Caco-2 (cell line): ENCODE measurements around the gene MATN4. TPM values are rescaled to one million over a fixed set of nuclear protein-coding genes. Genes with fewer than 3 reads are reported as not detected.

Source experiments
- BruUV-seq: library from RNA; stranded (reverse); fragments of 400-500 nt; replicated peaks from 2 replicates; lab custom pipeline; 2021; lab: Mats Ljungman, UMichigan
- CTCF ChIA-PET: fragments of 300-600 bp; sonication (Branson Sonifier 250); formaldehyde crosslinking; loops from one replicate; lab custom pipeline; 2022; ENCODE audit warnings: antibody characterized with exemption; lab: Charles Lee
- POLR2A ChIA-PET: fragments of 300-600 bp; sonication (Branson Sonifier 250); formaldehyde crosslinking; loops from one replicate; lab custom pipeline; 2022; ENCODE audit warnings: antibody characterized with exemption; lab: Charles Lee
- DNase-seq, 2 experiments: peaks; one replicate each; pipeline versions ENCODE4 v3.0.0 to v3.0.0-alpha.2; 2020 to 2022
- H3K27me3 ChIP-seq: replicated peaks from 2 replicates; pipeline ENCODE4 v1.6.0; 2011; ENCODE audit warnings: low read length; ENCODE audit not compliant: control insufficient read depth, insufficient read depth
- H3K36me3 ChIP-seq: 2 replicates; pipeline ENCODE4 v1.5.1; 2011; ENCODE audit warnings: low read length; ENCODE audit not compliant: control insufficient read depth, insufficient read depth
- H3K4me1 ChIP-seq: fragments of 250-450 bp; sonication (Bioruptor Pico); 2 replicates; pipeline ENCODE4 v1.5.1; 2020; ENCODE audit warnings: mild to moderate bottlenecking
- H3K4me3 ChIP-seq: 2 replicates; pipeline ENCODE4 v1.5.1; 2011; ENCODE audit warnings: low read depth, mild to moderate bottlenecking, control low read depth, low read length
- H3K9me3 ChIP-seq: fragments of 250-450 bp; sonication (Bioruptor Pico); 2 replicates; pipeline ENCODE4 v1.5.1; 2020; ENCODE audit warnings: mild to moderate bottlenecking, moderate library complexity
- H3K27ac Mint-ChIP-seq: one replicate; pipeline ENCODE4 v1.8.0; 2022; ENCODE audit warnings: mixed read lengths; ENCODE audit not compliant: unreplicated experiment
- H3K27me3 Mint-ChIP-seq: one replicate; pipeline ENCODE4 v1.8.0; 2022; ENCODE audit warnings: mixed read lengths; ENCODE audit not compliant: insufficient read depth, unreplicated experiment
- H3K36me3 Mint-ChIP-seq: one replicate; pipeline ENCODE4 v1.8.0; 2022; ENCODE audit warnings: mild to moderate bottlenecking, mixed read lengths; ENCODE audit not compliant: insufficient read depth, unreplicated experiment
- H3K4me1 Mint-ChIP-seq: one replicate; pipeline ENCODE4 v1.8.0; 2022; ENCODE audit warnings: low read depth, mixed read lengths; ENCODE audit not compliant: unreplicated experiment
- H3K4me3 Mint-ChIP-seq: one replicate; pipeline ENCODE4 v1.8.0; 2022; ENCODE audit warnings: mild to moderate bottlenecking, moderate library complexity, mixed read lengths; ENCODE audit not compliant: unreplicated experiment
- H3K9me3 Mint-ChIP-seq: one replicate; pipeline ENCODE4 v1.8.0; 2022; ENCODE audit warnings: mixed read lengths; ENCODE audit not compliant: unreplicated experiment
- CTCF ChIP-seq, 2 experiments: fragments of 200-600 bp in 1 of 2; IDR thresholded peaks; 1 replicate in 1 of 2; 2 replicates in 1 of 2; pipeline versions ENCODE4 v1.5.1 to v1.8.0; 2011 to 2022; ENCODE audit warnings: antibody characterized with exemption in 1 of 2, control low read depth in 1 of 2, inconsistent platforms in 1 of 2, low read depth in 1 of 2, low read length in 1 of 2, mild to moderate bottlenecking in 1 of 2, moderate library complexity in 1 of 2; ENCODE audit not compliant: insufficient read depth in 1 of 2, severe bottlenecking in 1 of 2, unreplicated experiment in 1 of 2
- intact Hi-C: fragments of 100-400 bp; cut with micrococcal nuclease; formaldehyde crosslinking; loops from one replicate; pipeline ENCODE4 v1.10.0; 2022; ENCODE audit not compliant: unreplicated experiment
- total RNA-seq: library from RNA; stranded (reverse); gene quantifications from 2 replicates; pipeline ENCODE4 v1.2.3, GENCODE V29; 2022

Gene MATN4
- total RNA-seq, 1 experiment from 2014 or later: not detected

DNA sequence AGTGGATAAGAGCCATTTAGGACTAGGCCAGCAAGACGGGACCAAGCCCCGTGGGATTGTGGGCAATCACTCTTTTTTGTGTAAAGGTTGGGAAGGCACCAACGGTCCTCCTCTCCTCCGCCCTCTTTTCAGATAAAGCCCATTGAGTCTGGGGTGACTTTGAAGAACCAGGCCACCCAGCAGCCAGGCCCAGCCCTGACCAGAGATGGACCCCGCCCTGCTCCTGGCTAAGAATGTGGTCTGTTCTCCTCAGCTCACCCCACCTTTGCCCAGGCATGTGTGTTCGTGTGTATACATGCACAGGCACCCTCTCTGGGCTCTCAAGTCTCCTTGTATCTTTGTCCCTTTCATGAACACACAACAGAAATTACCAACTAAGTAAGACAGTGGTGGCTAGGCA is 31.0 kb upstream of the MATN4 start:
- H3K4me3 Mint-ChIP-seq: peak overlapping the region; percentile 39
- no TSS peak for BruUV-seq

DNA sequence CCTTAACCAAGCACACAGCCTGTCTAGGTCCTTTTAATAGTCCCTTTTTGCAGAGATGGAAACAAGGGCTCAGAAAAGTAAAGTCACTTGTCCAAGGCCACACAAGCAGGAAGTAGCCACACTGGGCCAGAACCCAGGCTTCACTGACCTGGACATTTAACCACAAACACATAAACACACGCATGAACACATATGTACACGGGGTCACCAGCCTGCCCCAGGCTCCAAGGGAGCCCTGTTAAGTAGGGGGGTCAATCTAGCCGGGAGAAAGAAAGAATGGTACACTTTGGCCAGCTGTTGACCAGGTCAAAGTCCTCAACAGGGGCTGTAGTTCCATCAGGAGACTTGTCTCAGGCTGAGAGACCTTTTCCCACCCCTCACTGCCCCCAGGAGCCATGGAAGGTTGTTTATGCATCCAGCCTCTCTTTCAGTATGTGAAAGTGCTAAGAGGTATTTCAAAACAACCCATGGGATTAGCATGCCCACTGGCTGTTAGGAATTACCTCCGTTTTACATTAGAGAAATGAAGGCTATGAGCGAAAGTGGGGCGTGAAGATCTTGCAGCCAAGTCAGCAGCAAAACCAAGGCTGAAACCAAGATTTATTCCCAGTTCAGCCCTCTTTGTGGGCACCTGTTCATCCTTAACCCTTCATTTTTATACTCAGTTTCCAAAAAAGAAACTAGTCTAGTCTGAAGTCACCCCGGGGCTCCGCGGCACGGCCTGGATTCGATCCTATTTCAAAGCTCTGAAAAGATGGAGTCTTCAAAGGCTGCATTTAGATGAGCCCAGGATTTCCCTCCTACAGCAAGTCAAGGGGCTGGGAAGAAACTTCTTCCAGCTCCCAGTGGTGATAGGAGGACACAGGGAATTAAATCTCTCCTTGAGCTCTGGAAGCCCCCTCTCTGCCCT is 30.3 kb upstream of the MATN4 start:
- H3K4me3 ChIP-seq: no peak overlapping the region
- no peak for DNase-seq
- Mint-ChIP-seq H3K27me3 (no peaks in the 10 kb centered on the region), H3K4me1 (peaks cover 75% of the 10 kb centered on the region), H3K4me3 (peak overlapping the region; percentile 39), H3K27ac (peak overlapping the region; percentile 77), H3K36me3 (peaks cover 99% of the 10 kb centered on the region), H3K9me3 (no peaks in the 10 kb centered on the region)
- H3K9me3 ChIP-seq: no peaks in the 10 kb centered on the region
- no peaks in the 10 kb centered on the region for H3K27me3 ChIP-seq
- H3K36me3 ChIP-seq: peaks cover 17% of the 10 kb centered on the region
- POLR2A ChIA-PET: interaction anchor here (1.5 kb wide), 1 partner anchor 9 kb away, joined by 8 read pairs; the partner anchor contains the start of gene SDC4
- CTCF ChIA-PET: interaction anchor here (0.6 to 1.9 kb wide), 5 partner anchors 14 to 1507 kb away, joined by 3 to 17 read pairs (median 8); partner anchors contain the start of gene SYS1
- BruUV-seq: no TSS peak
- peaks cover 74% of the 10 kb centered on the region for H3K4me1 ChIP-seq
- no peak for TF ChIP-seq CTCF (IDR thresholded peaks at IDR 0.05; ENCODE audit: insufficient read depth in 1 of 2, low read depth in 1 of 2, low read length in 1 of 2, severe bottlenecking in 1 of 2, unreplicated experiment in 1 of 2)
- intact Hi-C loops: no loop called here

More for the DNA sequence above, 31.0 kb upstream of the MATN4 start:
- peak overlapping the region; percentile 77 for H3K27ac Mint-ChIP-seq
- H3K4me1 ChIP-seq: peaks cover 81% of the 10 kb centered on the region
- TF ChIP-seq CTCF (IDR thresholded peaks at IDR 0.05; ENCODE audit: insufficient read depth in 1 of 2, low read depth in 1 of 2, low read length in 1 of 2, severe bottlenecking in 1 of 2, unreplicated experiment in 1 of 2): no peak
- ChIA-PET POLR2A (no interaction called here), CTCF (interaction anchor here (0.6 kb wide), 1 partner anchor 13 kb away, joined by 3 read pairs; no protein-coding TSS in a partner anchor)
- peaks cover 17% of the 10 kb centered on the region for H3K36me3 ChIP-seq
- peaks cover 82% of the 10 kb centered on the region for H3K4me1 Mint-ChIP-seq
- H3K4me3 ChIP-seq: no peak overlapping the region
- DNase-seq: no peak
- no peaks in the 10 kb centered on the region for H3K9me3 ChIP-seq
- H3K36me3 Mint-ChIP-seq: peaks cover 100% of the 10 kb centered on the region
- no peaks in the 10 kb centered on the region for H3K9me3 Mint-ChIP-seq
- no peaks in the 10 kb centered on the region for H3K27me3 ChIP-seq
- H3K27me3 Mint-ChIP-seq: no peaks in the 10 kb centered on the region
- intact Hi-C loops: no loop called here

DNA sequence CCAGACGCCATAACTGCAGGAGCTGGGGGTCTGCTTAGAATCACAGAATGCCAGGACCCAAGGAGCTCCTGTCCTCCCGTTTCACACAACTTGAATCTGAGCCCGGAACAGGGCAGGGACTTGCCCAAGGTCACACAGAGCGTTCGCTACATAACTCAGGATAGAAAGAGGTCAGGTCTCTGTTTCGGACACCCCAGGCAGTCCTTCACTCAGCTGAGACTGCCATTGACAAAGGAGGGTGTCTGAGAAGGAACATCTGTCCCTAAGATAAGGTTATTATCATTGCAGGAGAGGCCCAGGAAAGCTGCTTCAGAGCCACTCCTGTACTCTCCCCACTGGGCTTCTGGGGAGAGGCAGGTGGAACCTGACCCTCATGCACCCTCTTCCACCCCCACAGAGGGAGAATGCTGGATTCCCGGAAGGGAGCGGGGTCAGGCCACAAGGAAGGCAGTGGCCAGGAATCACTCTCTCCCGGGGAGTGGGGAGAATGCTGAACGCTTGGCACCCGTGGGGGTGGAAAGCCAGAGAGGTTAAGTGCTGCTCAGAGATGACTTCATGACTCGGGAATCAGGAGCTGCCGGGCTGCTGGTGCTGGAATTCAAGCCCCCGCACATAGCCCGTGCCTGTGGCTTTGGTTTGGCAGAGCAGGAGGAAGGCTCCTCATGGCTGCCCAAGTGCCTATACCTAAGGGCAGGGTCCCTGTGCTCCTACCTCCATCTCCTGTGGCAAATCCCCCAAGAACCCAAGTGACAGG is 29.4 kb upstream of the MATN4 start:
- intact Hi-C loops: no loop called here
- Mint-ChIP-seq H3K36me3 (peaks cover 99% of the 10 kb centered on the region), H3K4me3 (peak overlapping the region; percentile 4), H3K27me3 (no peaks in the 10 kb centered on the region), H3K9me3 (no peaks in the 10 kb centered on the region), H3K4me1 (peaks cover 67% of the 10 kb centered on the region), H3K27ac (peak overlapping the region; percentile 77)
- no peak for TF ChIP-seq CTCF (IDR thresholded peaks at IDR 0.05; ENCODE audit: insufficient read depth in 1 of 2, low read depth in 1 of 2, low read length in 1 of 2, severe bottlenecking in 1 of 2, unreplicated experiment in 1 of 2)
- peak in 1 of 2 experiments; percentile 70 for DNase-seq
- no TSS peak for BruUV-seq
- Histone ChIP-seq H3K27me3 (no peaks in the 10 kb centered on the region), H3K36me3 (peaks cover 18% of the 10 kb centered on the region), H3K9me3 (no peaks in the 10 kb centered on the region), H3K4me3 (no peak overlapping the region), H3K4me1 (peaks cover 66% of the 10 kb centered on the region)
- ChIA-PET CTCF (interaction anchor here (0.6 to 2.0 kb wide), 10 partner anchors 11 to 1506 kb away, joined by 3 to 17 read pairs (median 6); partner anchors contain the start of gene SYS1), POLR2A (interaction anchor here (0.9 to 1.5 kb wide), 3 partner anchors 10 to 26 kb away, joined by 4 to 8 read pairs (median 6); partner anchors contain the start of genes SDC4 and SYS1)
